HL-60/S4 (cell line): Measurements from ENCODE around the gene FMO3.

Experiments used
- in situ Hi-C: fragments of 300-500 bp; cut with MboI; formaldehyde crosslinking; loops from 2 replicates; pipeline ENCODE4 v1.14.3; 2022; ENCODE audit warnings: low sequenced_read_pairs

Gene FMO3

DNA sequence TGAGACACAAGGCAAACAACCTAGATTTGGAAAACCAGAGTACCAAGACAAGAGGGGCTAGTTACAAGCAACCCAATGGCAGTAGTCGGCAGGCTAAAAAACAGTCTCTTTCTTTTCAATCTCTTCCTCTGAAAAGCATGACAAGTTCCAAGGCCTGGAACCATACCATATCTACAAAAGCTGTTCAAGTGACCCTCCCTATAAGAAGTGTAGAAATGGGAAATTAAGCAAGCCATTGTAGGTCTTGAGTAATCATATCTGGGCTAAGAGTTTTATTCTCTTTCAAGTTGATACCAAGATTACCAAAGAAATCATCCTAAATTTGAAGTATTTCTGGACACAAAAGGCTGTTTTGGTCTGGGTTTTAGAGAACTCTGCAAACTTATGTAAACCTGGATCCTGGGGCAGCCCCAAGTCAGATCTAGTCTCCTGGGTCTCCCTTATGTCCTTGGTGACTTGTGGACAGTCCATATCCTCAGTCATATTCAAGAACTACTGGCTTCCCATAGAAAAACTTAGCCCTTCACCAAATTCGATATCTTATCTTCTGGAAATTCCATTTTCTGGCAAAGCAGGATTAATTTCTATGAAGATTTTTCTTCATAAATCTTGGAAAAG, 24.7 kb downstream of the FMO3 start:
- in situ Hi-C loops, result no loop called here

DNA sequence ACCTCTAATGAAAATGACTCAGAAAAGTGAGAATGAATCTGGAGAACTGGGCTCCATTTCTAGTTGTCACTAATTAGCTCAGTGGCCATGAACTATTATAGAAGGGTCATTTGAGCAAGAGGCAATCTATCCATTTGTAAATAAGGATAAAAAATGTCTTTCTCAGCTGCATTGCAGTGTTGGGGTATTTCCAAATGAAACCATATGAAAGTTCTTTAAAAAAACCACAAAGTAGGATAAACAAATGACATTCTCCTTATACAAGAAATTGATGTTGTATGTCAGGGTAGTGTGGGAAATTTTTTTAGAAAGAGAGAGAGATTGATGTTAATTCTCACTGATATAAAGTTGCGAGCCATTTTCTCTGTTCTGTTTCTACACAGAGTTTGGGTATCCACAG, 26.0 kb downstream of the FMO3 start:
- in situ Hi-C loops, result no loop called here

DNA sequence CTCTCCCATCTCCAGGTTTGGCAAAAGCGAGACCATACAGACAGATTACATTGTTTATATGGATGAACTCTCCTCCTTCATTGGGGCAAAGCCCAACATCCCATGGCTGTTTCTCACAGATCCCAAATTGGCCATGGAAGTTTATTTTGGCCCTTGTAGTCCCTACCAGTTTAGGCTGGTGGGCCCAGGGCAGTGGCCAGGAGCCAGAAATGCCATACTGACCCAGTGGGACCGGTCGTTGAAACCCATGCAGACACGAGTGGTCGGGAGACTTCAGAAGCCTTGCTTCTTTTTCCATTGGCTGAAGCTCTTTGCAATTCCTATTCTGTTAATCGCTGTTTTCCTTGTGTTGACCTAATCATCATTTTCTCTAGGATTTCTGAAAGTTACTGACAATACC, 26.4 kb downstream of the FMO3 start:
- in situ Hi-C loops, result no loop called here

DNA sequence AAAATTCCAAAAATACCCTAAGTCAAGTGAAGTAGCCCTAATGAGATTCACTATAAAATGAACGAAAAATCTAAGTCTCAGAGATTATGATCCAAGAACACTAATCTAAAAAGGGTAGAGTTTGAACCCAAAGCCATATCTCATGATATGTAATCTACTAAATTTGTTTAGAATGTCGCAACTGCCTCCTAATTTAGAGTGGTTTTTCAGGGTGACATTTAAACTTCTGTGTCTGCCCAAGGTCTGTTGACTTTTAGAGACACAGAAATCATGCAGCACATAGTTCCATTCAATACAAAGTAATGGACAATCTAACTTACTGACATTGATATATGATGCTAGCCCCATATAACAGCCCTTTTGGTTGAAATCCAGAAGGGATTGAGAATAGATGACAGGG, 28.9 kb downstream of the FMO3 start:
- in situ Hi-C loops, result no loop called here

DNA sequence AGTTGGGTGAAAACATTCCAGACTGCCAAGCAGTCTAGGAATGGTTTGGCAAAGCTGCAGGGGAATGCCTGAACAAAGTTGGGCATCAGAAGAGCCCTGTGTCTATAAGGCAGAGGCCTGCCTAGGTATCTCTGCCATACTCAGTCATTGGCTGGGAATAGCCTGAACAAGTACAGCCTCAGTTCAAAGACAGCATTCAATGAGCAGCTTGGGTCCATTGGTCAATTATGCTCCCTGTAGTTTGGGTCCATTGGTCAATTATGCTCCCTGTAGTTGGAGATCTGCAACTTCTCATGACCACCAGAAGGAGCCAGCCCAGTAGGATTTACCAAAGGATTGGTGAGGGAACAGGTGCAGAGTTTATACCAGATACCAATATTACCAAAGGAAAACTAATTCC, 31.6 kb downstream of the FMO3 start:
- in situ Hi-C loops, result no loop called here

DNA sequence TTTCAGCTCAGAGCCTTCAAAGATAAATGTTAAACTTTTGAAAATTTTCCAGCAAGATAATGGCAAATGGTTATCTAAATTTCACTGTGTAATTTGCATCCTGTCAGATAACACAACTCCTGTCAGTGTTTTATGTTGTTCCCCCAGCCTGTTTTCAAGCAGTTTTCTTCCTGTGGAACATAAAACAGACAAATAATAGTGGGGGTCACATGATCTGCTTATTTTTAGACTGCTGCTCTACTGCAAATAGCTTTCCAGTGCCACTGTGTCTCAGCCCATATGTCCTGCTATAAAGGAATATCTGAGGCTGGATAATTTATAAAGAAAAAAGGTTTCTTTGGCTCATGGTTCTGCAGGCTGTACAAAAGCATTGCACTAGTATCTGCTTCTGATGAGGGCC, 32.2 kb downstream of the FMO3 start:
- in situ Hi-C loops, result no loop called here

DNA sequence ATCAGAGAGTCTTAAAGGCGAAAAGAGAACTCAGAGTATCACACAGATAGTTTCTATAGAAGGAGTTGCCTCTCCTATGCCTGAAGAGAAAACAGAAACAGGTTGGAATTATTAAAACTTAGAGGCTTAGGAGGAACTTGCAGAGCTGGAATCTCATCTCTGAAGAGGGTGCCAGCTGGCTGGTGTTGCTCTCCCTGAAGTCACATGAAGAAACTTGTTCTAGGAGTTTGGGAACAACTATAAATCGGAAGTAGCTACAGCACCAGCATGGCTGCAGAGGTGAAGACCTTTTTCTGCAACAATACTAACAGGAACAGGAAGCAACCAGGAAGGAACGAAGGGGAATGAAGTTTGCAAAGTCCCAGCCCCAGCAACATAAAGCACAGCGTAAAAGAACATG, 35.8 kb downstream of the FMO3 start:
- in situ Hi-C loops, result no loop called here

DNA sequence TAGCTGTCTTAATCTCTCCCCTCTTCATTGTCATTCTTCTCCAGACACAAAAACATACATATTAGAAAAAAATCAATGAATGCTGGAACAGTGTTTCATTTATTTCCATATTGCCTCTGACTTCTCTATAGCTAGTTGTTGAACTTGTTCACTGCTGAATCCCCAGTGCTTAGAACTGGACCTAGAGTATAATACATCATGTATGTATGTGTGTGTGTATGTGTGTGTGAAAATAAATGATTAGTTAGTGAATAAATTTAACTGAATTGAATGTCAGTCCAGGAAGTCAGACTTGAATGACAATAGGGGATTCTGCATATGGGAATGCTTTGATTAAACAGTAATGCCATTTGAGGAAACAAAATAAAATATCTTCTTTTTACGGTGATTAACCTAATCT, 36.4 kb downstream of the FMO3 start:
- in situ Hi-C loops, result no loop called here

DNA sequence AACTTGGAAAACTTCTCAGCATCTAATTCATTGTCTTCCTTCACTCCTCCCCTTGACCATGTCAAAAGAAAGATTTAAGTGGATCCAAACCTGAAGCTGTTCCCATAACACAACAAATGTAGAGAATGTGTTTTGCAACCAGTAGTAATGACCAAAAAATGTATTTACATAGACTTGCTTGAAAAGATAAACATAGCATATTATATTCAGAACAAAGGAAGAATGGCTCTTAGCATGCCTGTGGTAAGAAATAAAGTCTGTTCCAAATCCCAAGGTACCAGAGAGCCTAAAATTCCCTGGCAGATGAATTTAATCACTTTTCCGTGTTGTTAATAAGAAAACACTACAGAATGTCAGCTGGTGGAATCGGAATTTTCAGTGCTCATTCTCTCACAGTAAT, 36.8 kb downstream of the FMO3 start:
- in situ Hi-C loops, result no loop called here

DNA sequence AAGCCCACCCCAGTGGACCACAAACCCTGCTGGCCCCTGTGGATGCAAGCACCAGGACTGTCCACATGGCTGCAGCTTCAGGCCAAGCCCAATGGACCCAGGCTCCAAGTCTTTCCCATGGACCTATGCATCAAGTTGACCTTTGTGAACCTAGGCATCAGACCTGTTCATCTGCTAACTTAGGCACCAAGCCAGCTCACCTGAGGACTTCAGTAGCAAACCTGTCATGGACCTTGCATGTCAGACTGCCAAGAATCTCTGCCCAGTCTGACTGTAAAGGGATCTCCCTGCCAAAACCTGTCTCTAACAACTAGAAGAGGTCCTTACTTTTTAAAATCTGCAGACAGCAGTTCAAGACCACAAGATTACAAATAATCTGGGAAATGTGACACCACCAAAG, 37.8 kb downstream of the FMO3 start:
- in situ Hi-C loops, result no loop called here

DNA sequence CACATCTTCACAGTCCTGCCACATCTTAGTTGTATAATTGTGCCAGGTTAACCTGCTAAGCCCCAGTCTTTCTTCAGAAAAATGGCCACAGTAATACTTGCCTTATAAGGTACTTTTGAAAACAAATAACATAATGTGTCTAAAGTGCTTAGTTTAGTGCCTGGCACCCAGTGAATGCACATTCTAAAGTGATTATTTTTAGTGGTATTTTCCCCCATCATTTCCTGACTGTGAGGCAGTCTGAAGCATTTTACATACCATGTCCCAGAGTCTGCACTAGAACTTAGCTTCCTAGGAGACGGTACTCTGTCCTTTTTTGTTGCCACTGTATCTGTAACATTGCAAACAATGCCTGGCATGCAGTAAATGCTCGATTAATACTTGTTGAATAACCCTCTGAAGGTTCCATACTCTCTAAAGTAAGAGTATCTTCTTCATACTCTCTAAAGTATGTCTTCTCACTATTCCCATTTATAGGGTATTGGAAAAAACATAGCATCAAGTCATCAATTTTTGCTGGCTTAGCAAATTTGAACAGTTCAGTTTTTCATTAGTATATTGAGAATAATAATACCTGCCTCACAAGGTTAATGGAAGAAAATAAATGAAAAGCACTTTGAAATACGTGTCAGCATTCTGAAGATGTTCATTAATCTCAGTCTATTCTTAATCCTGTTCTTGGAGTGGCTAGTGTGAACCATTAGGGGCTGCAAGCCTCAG, 43.7 kb downstream of the FMO3 start:
- in situ Hi-C loops, result no loop called here

DNA sequence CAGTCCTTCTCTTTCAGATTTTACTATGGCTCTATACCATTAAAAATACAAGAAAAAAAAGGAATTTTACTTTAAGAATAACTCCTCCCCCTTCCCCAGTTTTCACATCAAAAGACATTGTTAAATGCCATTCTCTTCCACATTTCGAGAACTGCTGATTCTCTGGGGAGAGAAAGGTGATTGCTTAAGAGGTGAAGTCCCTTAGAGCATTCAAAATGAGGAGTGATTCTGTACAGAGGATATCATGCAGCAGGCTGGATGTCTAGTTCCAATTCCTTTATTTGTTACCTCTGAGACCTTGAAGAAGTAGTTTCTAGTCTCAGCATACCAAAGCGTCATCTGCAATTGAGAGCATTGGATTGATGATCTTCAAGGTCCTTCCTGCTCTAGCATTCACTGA, 46.9 kb downstream of the FMO3 start:
- in situ Hi-C loops, result no loop called here

DNA sequence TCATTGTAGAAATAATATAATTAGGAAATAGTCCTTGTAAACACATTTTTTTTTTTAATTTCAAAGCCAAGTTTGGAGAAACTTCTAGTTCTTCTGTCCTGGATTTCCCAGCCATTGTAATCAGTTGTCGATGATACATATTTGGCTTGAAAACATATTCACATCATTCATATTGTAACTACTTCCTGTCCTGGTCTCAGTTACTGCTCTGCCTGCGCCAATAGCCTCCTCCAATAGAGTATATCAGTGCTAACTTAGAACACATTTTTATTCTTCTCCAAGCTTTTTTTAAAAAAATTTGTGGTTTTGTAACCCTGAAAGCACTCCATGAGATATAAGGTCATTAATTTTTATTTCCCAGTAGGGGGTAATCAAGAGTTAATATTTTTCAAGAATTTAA, 48.3 kb downstream of the FMO3 start:
- in situ Hi-C loops, result no loop called here

DNA sequence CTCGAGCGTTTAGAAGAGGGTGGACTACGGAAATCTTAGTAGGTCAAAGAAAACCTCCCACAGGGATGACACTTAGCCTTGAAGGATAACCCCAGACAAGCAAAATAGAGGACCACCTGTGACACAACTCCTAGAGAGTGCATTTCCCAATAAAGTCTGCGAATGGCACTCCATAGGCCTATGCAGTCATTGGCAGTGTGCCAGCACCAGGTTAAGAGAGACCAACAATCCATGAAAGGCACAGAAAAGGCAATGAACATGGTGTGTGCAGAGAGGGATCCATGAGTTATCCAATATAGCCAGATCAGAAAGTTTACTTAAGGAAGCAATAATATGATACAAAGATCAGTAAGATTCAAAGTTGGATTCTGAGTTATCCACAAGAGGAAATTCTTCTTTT, 49.2 kb downstream of the FMO3 start:
- in situ Hi-C loops, result no loop called here

DNA sequence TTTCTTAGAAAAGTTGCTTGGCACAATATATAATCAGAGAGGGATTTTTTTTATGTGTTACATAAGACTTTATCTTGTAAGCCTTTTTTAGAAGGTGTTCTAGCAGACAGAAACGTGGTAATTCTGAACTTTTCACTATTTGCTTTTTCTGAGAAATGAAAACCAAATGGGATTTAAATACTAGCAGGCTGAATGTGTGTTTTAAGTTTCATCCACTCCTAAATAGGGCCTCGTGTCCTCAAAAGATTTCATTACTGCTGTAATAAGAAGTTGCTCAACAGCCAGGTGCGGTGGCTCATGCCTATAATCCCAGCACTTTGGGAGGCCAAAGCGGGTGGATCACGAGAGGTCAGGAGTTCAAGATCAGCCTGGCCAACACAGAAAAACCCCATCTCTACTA, 49.7 kb downstream of the FMO3 start:
- in situ Hi-C loops, result no loop called here

DNA sequence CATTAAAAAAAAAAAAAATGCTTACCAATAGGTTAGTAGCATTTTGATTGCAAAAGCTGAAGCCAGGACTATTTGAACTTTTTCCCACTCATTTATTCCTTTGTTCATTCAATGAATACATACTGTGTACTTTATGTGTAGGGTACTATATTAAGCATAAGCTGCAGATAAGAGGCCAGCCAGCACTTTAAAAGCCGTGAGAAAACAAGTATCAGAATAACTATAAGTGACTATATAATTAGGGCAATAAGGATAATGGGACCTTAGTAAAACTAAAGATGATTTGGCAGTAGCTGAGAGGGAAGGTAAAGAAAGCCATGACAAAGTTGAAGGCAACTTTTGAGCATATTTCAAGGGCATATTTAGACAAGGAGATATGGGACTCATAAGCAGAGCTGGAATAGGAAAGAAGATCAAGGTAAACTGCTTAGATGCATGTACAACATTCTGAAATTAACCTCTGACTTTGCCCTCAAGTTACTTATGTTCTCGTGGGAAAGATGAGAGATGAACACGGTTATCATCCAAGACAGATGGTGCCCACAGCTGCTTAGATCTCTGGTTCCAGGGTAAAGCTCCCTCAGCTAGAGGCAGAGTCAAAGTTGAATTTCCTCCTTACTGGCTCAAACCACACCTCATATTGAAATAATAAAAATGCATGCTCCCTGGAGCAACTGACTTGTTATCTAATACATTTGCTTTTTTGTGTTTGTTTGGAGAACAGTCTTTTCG, 50.4 kb downstream of the FMO3 start:
- in situ Hi-C loops, result no loop called here

DNA sequence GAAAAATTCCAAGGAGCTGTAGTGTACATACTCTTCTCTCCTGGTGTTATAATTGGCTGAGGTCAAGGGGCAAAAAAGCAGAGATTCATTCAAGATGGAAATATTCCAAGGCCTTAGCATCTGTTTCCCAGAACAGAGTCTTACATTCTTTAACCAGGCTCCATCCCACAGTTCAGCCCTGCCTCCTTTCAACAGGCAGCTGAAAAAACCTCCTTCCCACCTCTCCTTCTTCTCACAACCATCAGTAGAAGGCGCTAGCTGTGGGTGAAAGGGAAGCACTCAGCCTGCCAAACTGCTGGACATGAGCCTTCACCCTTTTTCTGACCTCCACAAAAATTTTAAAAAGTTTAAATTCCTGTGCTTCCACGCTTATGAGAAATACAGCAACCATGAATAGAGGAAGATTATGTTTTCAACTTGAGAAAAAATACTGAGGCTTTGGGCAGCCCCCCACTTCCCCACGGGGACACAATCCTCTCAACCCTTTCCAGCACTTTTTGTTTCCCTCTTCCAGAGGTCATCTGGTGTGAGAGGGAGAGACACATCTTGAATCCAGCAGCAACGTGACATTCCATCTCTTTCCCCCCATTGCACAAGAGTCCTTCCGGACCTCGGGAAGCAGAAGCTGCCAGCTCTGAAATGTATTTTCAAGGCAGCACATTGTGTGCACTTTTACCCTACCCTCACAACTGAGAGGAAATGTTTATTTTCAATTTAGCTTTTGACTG, 51.1 kb downstream of the FMO3 start:
- in situ Hi-C loops, result no loop called here

DNA sequence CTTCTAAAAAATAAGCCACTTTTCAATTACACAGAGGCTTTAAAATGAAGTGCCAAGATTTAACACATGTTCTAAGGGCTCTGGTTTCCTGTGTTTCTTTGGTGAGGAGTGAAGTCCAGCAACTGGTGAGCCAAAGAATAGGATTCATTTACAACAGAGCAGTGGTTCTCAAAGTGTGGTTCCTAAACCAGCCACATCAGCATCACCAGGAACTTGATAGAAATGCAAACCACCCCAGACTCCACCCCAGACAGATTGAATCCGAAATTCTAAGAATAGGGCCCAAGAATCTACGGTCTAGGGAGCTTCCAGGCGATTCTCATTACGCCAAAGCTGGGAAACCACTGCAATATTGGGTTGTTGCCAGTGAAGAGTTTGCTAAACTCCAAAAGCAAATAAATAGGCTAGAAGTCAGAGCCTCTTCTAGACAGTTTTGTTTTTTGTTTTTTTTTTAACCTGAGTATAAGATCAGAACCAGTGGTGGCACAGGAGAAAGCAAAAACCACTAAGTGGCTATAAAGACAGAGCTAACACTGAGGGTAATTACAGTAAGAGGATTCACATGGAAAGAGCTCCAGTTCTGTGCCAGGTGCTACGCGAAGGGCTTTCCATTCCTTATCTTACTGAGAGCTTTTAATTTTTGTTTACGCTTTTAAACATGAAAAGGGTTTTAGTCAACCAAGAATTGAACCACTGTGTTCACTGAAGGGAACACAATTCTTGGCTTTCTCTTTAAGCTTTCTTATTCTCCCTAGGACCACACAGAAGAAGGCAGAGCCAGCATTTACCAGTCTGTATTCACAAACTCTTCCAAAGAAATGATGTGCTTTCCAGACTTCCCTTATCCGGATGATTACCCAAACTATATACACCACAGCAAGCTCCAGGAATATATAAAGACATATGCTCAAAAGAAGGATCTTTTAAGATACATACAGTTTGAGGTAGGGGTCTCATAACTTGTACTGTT, 52.0 kb downstream of the FMO3 start:
- in situ Hi-C loops, result no loop called here

DNA sequence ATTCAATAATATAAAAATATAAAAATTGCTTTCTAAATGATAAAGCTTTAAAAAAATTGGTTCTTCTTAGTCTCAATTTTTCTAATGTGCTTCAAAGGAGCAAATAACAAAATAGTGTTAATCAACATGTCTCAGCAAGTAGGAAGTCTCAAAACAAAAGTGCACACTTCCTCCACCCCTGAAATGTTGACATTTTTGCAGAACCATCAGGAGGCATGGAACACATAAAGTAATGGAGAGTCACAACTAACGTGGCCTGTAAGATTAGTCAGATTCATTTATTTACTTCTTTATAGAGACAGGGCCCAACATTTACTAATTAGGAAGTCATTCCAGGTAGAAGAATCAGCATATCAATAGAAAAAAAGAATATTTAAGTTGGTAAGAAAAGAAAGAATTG, 59.5 kb downstream of the FMO3 start:
- in situ Hi-C loops, result no loop called here

DNA sequence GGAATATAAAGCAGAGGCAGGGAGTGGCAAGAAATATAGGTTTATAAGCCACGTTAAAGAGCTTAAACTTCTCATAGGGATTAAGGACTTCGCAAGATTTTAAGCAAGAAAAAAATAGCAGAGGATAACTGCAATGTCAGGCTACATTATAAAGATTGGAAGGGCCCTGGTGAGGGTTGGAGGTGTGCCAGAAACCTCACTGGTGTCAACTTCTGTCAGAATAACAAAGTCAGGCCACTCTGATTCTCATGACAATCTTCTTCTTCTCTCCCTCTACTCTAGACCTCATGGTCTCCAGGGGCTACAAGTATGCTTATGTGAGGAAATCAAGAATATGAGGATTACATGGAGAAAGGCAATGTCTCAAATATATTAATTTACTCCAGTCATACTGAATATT, 61.8 kb downstream of the FMO3 start:
- in situ Hi-C loops, result no loop called here

DNA sequence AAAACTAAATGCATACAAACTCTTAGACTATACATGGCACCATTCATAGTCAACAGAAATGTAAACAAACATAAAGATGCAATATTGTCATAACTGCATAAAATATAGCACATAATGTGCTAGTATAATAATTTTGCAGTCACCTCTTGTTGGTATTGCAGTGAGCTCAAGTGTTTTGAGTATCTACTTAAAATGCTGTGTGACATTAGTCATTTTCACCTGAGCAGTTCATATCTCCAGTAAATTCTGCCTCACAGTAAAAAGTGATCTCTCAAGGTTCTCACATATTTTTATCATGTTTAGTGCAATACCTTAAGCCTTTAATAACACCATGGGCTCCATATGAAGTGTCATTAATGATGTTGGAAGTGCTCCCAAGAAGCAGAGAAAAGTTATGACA, 64.8 kb downstream of the FMO3 start:
- in situ Hi-C loops, result no loop called here
